ENCODE data around the gene ATP7A.
"Not testable (repeated sequence)": the region's sequence is repeated elsewhere in the genome, so short reads cannot be mapped to it uniquely, and the experiment has no call there.

ATP7A gene

DNA sequence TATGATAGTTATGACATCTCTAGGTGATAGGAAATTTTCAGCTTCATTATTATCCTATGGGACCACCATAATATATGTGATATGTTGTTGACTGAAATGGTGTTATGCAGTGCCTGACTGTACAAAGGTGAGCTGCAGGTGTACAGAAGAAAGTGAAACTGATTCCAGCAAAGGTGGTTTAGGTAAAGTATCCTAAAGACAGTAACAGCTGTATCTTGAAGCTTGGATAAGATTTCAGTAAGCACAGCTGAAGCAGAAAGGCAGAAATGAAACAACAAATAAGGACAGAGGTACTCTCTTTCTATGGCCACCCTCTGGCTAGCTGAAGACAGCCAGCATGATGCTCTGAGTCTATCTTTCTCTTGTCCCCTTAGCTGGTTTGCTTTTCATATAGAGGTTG lies 163.6 kb downstream of the ATP7A start:
- H2BK5ac ChIP-seq (ENCODE audit: low read depth, low read length, poor library complexity), result no peak overlapping the region
- H2BK12ac ChIP-seq (ENCODE audit: low read length), result no peak overlapping the region
- H2AK5ac ChIP-seq (ENCODE audit: low read length), result no peak overlapping the region
- no peak overlapping the region for H4K91ac ChIP-seq (ENCODE audit: low read depth, low read length)
- no peaks in the 10 kb centered on the region for H3K9me3 ChIP-seq (ENCODE audit: insufficient read depth, low read depth, low read length)
- no peak overlapping the region for H3K4me2 ChIP-seq (ENCODE audit: low read length)
- H3K4me3 ChIP-seq (ENCODE audit: low read depth, low read length), result no peak overlapping the region
- H3K36me3 ChIP-seq (ENCODE audit: control insufficient read depth in 1 of 2, insufficient read depth in 2 of 2, low read length in 2 of 2), result no peaks in the 10 kb centered on the region
- no peaks in the 10 kb centered on the region for H3K27me3 ChIP-seq (ENCODE audit: insufficient read depth, low read length)
- H2AFZ ChIP-seq (ENCODE audit: insufficient read depth, low read length, poor library complexity), result no peak overlapping the region
- no peak overlapping the region for H3K18ac ChIP-seq (ENCODE audit: low read length)
- no peak overlapping the region for H3K14ac ChIP-seq (ENCODE audit: low read length)
- H3K79me1 ChIP-seq (ENCODE audit: low read length), result no peaks in the 10 kb centered on the region
- no peak overlapping the region for H3K23ac ChIP-seq (ENCODE audit: low read length)
- no peaks in the 10 kb centered on the region for H3K4me1 ChIP-seq (ENCODE audit: control insufficient read depth in 1 of 2, insufficient read depth in 2 of 2, low read length in 2 of 2)
- H4K12ac ChIP-seq (ENCODE audit: low read depth, low read length), result no peak overlapping the region
- no peak overlapping the region for H3K4ac ChIP-seq (ENCODE audit: low read depth, low read length)
- no peak for DNase-seq
- no peak overlapping the region for H3K9ac ChIP-seq (ENCODE audit: low read length)
- H4K8ac ChIP-seq (ENCODE audit: low read depth, low read length), result no peak overlapping the region
- H2BK120ac ChIP-seq (ENCODE audit: insufficient read depth, low read length, poor library complexity), result no peak overlapping the region
- no peak overlapping the region for H3K27ac ChIP-seq (ENCODE audit: low read depth, low read length)
- no peaks in the 10 kb centered on the region for H3K79me2 ChIP-seq (ENCODE audit: control insufficient read depth, insufficient read depth, low read length, poor library complexity)

DNA sequence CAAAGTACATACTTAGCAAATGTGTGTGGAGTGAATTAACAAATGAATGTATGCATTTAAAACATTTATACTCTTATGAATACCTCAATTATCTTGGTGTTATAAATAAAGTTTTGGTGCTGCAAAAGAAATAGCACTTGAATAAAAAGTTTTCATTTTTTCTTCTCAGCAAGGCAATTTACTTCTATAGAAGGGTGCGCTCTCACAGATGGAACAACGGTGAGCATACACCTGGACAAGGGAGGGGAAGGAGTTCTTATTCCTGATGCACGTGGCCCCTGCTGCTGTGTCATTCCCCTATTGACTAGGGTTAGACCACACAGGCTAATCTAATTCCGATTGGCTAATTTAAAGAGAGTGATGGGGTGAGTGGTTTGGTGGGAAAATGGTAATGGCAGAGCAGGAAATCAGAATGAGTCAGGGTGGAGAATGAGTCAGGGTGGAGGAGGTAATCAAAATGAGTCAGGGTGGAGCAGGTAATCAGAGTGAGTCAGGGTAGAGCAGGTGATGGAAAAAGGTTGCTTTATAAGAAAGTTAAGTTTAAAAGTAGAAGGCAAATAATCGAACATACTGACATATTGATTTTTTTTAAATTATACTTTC lies 165.4 kb downstream of the ATP7A start:
- H3K27me3 ChIP-seq (ENCODE audit: insufficient read depth, low read length), result no peaks in the 10 kb centered on the region
- no peak overlapping the region for H3K27ac ChIP-seq (ENCODE audit: low read depth, low read length)
- no peak overlapping the region for H2BK5ac ChIP-seq (ENCODE audit: low read depth, low read length, poor library complexity)
- H3K79me1 ChIP-seq (ENCODE audit: low read length), result no peaks in the 10 kb centered on the region
- H2BK120ac ChIP-seq (ENCODE audit: insufficient read depth, low read length, poor library complexity), result no peak overlapping the region
- H3K4me3 ChIP-seq (ENCODE audit: low read depth, low read length), result no peak overlapping the region
- H4K8ac ChIP-seq (ENCODE audit: low read depth, low read length), result no peak overlapping the region
- H3K79me2 ChIP-seq (ENCODE audit: control insufficient read depth, insufficient read depth, low read length, poor library complexity), result no peaks in the 10 kb centered on the region
- WGBS (ENCODE audit: extremely low coverage, insufficient coverage, insufficient read length), result no CpG with 5 or more reads among the region's 5 CpGs
- H3K18ac ChIP-seq (ENCODE audit: low read length), result no peak overlapping the region
- no peak for DNase-seq
- no peak overlapping the region for H3K4me2 ChIP-seq (ENCODE audit: low read length)
- H3K4me1 ChIP-seq (ENCODE audit: control insufficient read depth in 1 of 2, insufficient read depth in 2 of 2, low read length in 2 of 2), result no peaks in the 10 kb centered on the region
- H3K9ac ChIP-seq (ENCODE audit: low read length), result no peak overlapping the region
- H2BK12ac ChIP-seq (ENCODE audit: low read length), result no peak overlapping the region
- H3K36me3 ChIP-seq (ENCODE audit: control insufficient read depth in 1 of 2, insufficient read depth in 2 of 2, low read length in 2 of 2), result no peaks in the 10 kb centered on the region
- no peak overlapping the region for H4K12ac ChIP-seq (ENCODE audit: low read depth, low read length)
- H3K9me3 ChIP-seq (ENCODE audit: insufficient read depth, low read depth, low read length), result no peaks in the 10 kb centered on the region
- no peak overlapping the region for H3K23ac ChIP-seq (ENCODE audit: low read length)
- no peak overlapping the region for H3K14ac ChIP-seq (ENCODE audit: low read length)
- H2AFZ ChIP-seq (ENCODE audit: insufficient read depth, low read length, poor library complexity), result no peak overlapping the region
- H2AK5ac ChIP-seq (ENCODE audit: low read length), result no peak overlapping the region
- H3K4ac ChIP-seq (ENCODE audit: low read depth, low read length), result no peak overlapping the region
- no peak overlapping the region for H4K91ac ChIP-seq (ENCODE audit: low read depth, low read length)

DNA sequence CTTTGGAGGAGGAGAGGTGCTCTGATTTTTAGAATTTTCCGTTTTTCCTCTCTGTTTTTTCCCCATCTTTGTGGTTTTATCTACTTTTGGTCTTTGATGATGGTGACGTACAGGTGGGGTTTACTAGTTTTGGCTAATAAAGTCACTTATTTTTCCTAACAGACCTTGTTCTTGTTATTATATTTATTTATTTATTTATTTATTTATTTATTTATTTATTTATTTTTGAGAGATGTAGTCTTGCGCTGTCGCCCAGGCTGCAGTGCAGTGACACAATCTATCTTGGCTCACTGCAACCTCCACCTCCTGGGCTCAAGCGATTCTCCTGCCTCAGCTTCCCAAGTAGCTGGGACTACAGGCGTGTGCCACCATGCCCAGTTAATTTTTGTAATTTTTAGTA lies 170.9 kb downstream of the ATP7A start:
- not testable (repeated sequence) for H2BK12ac ChIP-seq (ENCODE audit: low read length); H3K14ac ChIP-seq (ENCODE audit: low read length); H3K4ac ChIP-seq (ENCODE audit: low read depth, low read length); H3K79me1 ChIP-seq (ENCODE audit: low read length); H3K27me3 ChIP-seq (ENCODE audit: insufficient read depth, low read length); H3K18ac ChIP-seq (ENCODE audit: low read length); H3K4me2 ChIP-seq (ENCODE audit: low read length); H3K4me1 ChIP-seq (ENCODE audit: control insufficient read depth in 1 of 2, insufficient read depth in 2 of 2, low read length in 2 of 2); H2BK5ac ChIP-seq (ENCODE audit: low read depth, low read length, poor library complexity); H3K4me3 ChIP-seq (ENCODE audit: low read depth, low read length); H3K36me3 ChIP-seq (ENCODE audit: control insufficient read depth in 1 of 2, insufficient read depth in 2 of 2, low read length in 2 of 2); H4K12ac ChIP-seq (ENCODE audit: low read depth, low read length); H2AFZ ChIP-seq (ENCODE audit: insufficient read depth, low read length, poor library complexity); H3K23ac ChIP-seq (ENCODE audit: low read length); H3K27ac ChIP-seq (ENCODE audit: low read depth, low read length); H2BK120ac ChIP-seq (ENCODE audit: insufficient read depth, low read length, poor library complexity); H4K91ac ChIP-seq (ENCODE audit: low read depth, low read length); DNase-seq; H4K8ac ChIP-seq (ENCODE audit: low read depth, low read length); H3K9me3 ChIP-seq (ENCODE audit: insufficient read depth, low read depth, low read length); H3K79me2 ChIP-seq (ENCODE audit: control insufficient read depth, insufficient read depth, low read length, poor library complexity); H2AK5ac ChIP-seq (ENCODE audit: low read length); H3K9ac ChIP-seq (ENCODE audit: low read length)
- WGBS (ENCODE audit: extremely low coverage, insufficient coverage, insufficient read length), result no CpG with 5 or more reads among the region's 6 CpGs

DNA sequence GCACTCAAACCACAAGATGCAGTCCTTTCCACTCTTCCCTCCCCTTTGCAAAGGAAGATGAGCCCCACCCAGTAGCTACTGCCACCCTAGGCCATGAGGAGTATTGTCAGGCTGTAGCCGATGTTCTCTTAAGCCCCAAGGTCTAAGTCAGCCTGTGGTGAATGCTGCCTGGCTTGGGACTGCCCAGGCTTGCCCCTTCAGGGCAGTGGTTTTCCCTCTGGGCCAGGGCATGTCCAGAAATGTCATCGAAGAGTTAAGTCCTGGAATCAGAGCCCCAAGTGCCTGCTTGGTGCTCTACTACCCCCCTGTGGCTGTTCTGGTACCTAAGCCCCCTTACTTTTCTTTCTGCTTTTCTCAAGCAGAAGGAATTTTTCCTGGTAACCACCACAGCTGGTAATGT lies 181.8 kb downstream of the ATP7A start:
- no peak overlapping the region for H2BK12ac ChIP-seq (ENCODE audit: low read length)
- H4K8ac ChIP-seq (ENCODE audit: low read depth, low read length), result no peak overlapping the region
- WGBS (ENCODE audit: extremely low coverage, insufficient coverage, insufficient read length), result no CpG with 5 or more reads among the region's 2 CpGs
- H2AFZ ChIP-seq (ENCODE audit: insufficient read depth, low read length, poor library complexity), result no peak overlapping the region
- no peak overlapping the region for H2AK5ac ChIP-seq (ENCODE audit: low read length)
- no peaks in the 10 kb centered on the region for H3K36me3 ChIP-seq (ENCODE audit: control insufficient read depth in 1 of 2, insufficient read depth in 2 of 2, low read length in 2 of 2)
- no peak overlapping the region for H3K14ac ChIP-seq (ENCODE audit: low read length)
- H3K4me3 ChIP-seq (ENCODE audit: low read depth, low read length), result no peak overlapping the region
- no peak overlapping the region for H3K18ac ChIP-seq (ENCODE audit: low read length)
- no peaks in the 10 kb centered on the region for H3K4me1 ChIP-seq (ENCODE audit: control insufficient read depth in 1 of 2, insufficient read depth in 2 of 2, low read length in 2 of 2)
- H2BK120ac ChIP-seq (ENCODE audit: insufficient read depth, low read length, poor library complexity), result no peak overlapping the region
- H3K79me1 ChIP-seq (ENCODE audit: low read length), result no peaks in the 10 kb centered on the region
- H3K23ac ChIP-seq (ENCODE audit: low read length), result no peak overlapping the region
- H3K27ac ChIP-seq (ENCODE audit: low read depth, low read length), result no peak overlapping the region
- H4K12ac ChIP-seq (ENCODE audit: low read depth, low read length), result no peak overlapping the region
- H3K9ac ChIP-seq (ENCODE audit: low read length), result no peak overlapping the region
- no peak overlapping the region for H3K4ac ChIP-seq (ENCODE audit: low read depth, low read length)
- H3K9me3 ChIP-seq (ENCODE audit: insufficient read depth, low read depth, low read length), result no peaks in the 10 kb centered on the region
- H2BK5ac ChIP-seq (ENCODE audit: low read depth, low read length, poor library complexity), result no peak overlapping the region
- H4K91ac ChIP-seq (ENCODE audit: low read depth, low read length), result no peak overlapping the region
- DNase-seq, result no peak
- no peaks in the 10 kb centered on the region for H3K27me3 ChIP-seq (ENCODE audit: insufficient read depth, low read length)
- no peak overlapping the region for H3K4me2 ChIP-seq (ENCODE audit: low read length)
- H3K79me2 ChIP-seq (ENCODE audit: control insufficient read depth, insufficient read depth, low read length, poor library complexity), result no peaks in the 10 kb centered on the region
